Measurements from ENCODE around the gene CDHR1. TPM values are rescaled to one million over a fixed set of nuclear protein-coding genes. Genes with fewer than 3 reads are reported as not detected.

Gene CDHR1
- total and polyA plus RNA-seq, 10 donors, result 0.53 to 10.6 (median 4.4) TPM

GRCh38 chr10:84158061-84158460 is 36.3 kb upstream of the CDHR1 start:
- Histone ChIP-seq H3K4me1 (peaks cover 0 to 18% (median 0%) of the 10 kb centered on the region in 6 donors), H3K27me3 (replicated peaks in 1 of 7) (peaks cover 0 to 13% (median 0%) of the 10 kb centered on the region in 7 donors), H3K4me3 (no peak overlapping the region), H3K9me3 (no peaks in the 10 kb centered on the region), H3K36me3 (peaks cover 4 to 29% (median 22%) of the 10 kb centered on the region in 6 donors), H3K27ac (no peak overlapping the region)
- intact Hi-C loops (cut with DNase I; ENCODE audit: low total_unique reads), result no loop called here
- TF ChIP-seq POLR2A (IDR thresholded peaks at IDR 0.05), result no peak
- peak in 1 of 3 donors; percentile 22 for TF ChIP-seq POLR2AphosphoS5 (IDR thresholded peaks at IDR 0.05)
- 85 to 91% (median 87%) methylated on average over 2 of the region's 2 CpGs for WGBS, 5 donors
- DNase-seq, result no peak

- intact Hi-C loops (cut with DNase I; ENCODE audit: low total_unique reads), result no loop called here
- Histone ChIP-seq H3K36me3 (peaks cover 4 to 24% (median 18%) of the 10 kb centered on the region in 6 donors), H3K4me3 (no peak overlapping the region), H3K9me3 (no peaks in the 10 kb centered on the region), H3K4me1 (peaks cover 0 to 18% (median 0%) of the 10 kb centered on the region in 6 donors), H3K27ac (no peak overlapping the region), H3K27me3 (replicated peaks in 1 of 7) (peaks cover 0 to 16% (median 0%) of the 10 kb centered on the region in 7 donors)
- 45 to 68% (median 57%) methylated on average over 4 of the region's 4 CpGs for WGBS, 5 donors
- TF ChIP-seq POLR2A (IDR thresholded peaks at IDR 0.05) (no peak), POLR2AphosphoS5 (IDR thresholded peaks at IDR 0.05) (no peak), CTCF (IDR thresholded peaks at IDR 0.05 in 8 of 11, conservative IDR thresholded peaks at IDR 0.05 in 3 of 11) (no peak)
- DNase-seq, result no peak
Observed at GRCh38 chr10:84158550-84158949, 35.8 kb upstream of the CDHR1 start.

- no peak for DNase-seq
- WGBS, 5 donors, result 36 to 42% (median 39%) methylated on average over 9 of the region's 9 CpGs
- Histone ChIP-seq H3K9me3 (no peaks in the 10 kb centered on the region), H3K27me3 (replicated peaks in 1 of 7) (peaks cover 0 to 22% (median 0%) of the 10 kb centered on the region in 7 donors), H3K4me3 (no peak overlapping the region), H3K27ac (no peak overlapping the region), H3K36me3 (peaks cover 4 to 18% (median 12%) of the 10 kb centered on the region in 6 donors), H3K4me1 (peaks cover 0 to 18% (median 0%) of the 10 kb centered on the region in 6 donors)
- TF ChIP-seq POLR2A (IDR thresholded peaks at IDR 0.05) (no peak), POLR2AphosphoS5 (IDR thresholded peaks at IDR 0.05) (peak in 1 of 3 donors; percentile 22)
- intact Hi-C loops (cut with DNase I; ENCODE audit: low total_unique reads), result no loop called here
Observed at GRCh38 chr10:84159076-84159685, 35.2 kb upstream of the CDHR1 start.

GRCh38 chr10:84160663-84161362 is 33.5 kb upstream of the CDHR1 start:
- DNase-seq, result no peak
- H3K4me3 ChIP-seq, result no peak overlapping the region
- no peaks in the 10 kb centered on the region for H3K9me3 ChIP-seq
- intact Hi-C loops (cut with DNase I; ENCODE audit: low total_unique reads), result no loop called here
- peaks cover 0 to 2% (median 0%) of the 10 kb centered on the region in 6 donors for H3K36me3 ChIP-seq
- WGBS, 5 donors, result 58 to 69% (median 66%) methylated on average over 6 of the region's 6 CpGs
- peaks cover 0 to 18% (median 0%) of the 10 kb centered on the region in 6 donors for H3K4me1 ChIP-seq
- no peak for TF ChIP-seq CTCF (IDR thresholded peaks at IDR 0.05 in 8 of 11, conservative IDR thresholded peaks at IDR 0.05 in 3 of 11)
- TF ChIP-seq POLR2A (IDR thresholded peaks at IDR 0.05), result no peak
- no peak for TF ChIP-seq POLR2AphosphoS5 (IDR thresholded peaks at IDR 0.05)
- peaks cover 0 to 27% (median 0%) of the 10 kb centered on the region in 7 donors for H3K27me3 ChIP-seq (replicated peaks in 1 of 7)
- no peak overlapping the region for H3K27ac ChIP-seq

GRCh38 chr10:84163996-84164395 is 30.3 kb upstream of the CDHR1 start:
- no peak overlapping the region for H3K27ac ChIP-seq
- H3K27me3 ChIP-seq (replicated peaks in 1 of 7), result peaks cover 0 to 30% (median 0%) of the 10 kb centered on the region in 7 donors
- no peak overlapping the region for H3K4me3 ChIP-seq
- no peaks in the 10 kb centered on the region for H3K36me3 ChIP-seq
- H3K4me1 ChIP-seq, result no peaks in the 10 kb centered on the region
- no peak for TF ChIP-seq POLR2AphosphoS5 (IDR thresholded peaks at IDR 0.05)
- TF ChIP-seq CTCF (IDR thresholded peaks at IDR 0.05 in 8 of 11, conservative IDR thresholded peaks at IDR 0.05 in 3 of 11), result no peak
- DNase-seq, result no peak
- 64 to 79% (median 70%) methylated on average over 2 of the region's 2 CpGs for WGBS, 5 donors
- intact Hi-C loops (cut with DNase I; ENCODE audit: low total_unique reads), result no loop called here
- H3K9me3 ChIP-seq, result peaks cover 0 to 18% (median 4%) of the 10 kb centered on the region in 8 donors

Data from spleen (tissue), 11 donors.